Thymus (tissue), 14 donors: Measurements from ENCODE around the gene ST8SIA3. TPM values are rescaled to one million over a fixed set of nuclear protein-coding genes. Genes with fewer than 3 reads are reported as not detected.

Experiments
- DNase-seq, 9 donors: peaks; one replicate each; pipeline ENCODE4 v3.0.0-alpha.2; 2013; ENCODE audit warnings: low spot score in 9 of 9, low read depth in 6 of 9, missing footprints in 1 of 9
- H3K27ac ChIP-seq, 2 donors: one replicate each; pipeline ENCODE4 v1.5.1; 2013; ENCODE audit warnings: control low read depth in 1 of 2, low read depth in 1 of 2, low read length in 1 of 2, mild to moderate bottlenecking in 1 of 2, moderate library complexity in 1 of 2
- H3K27me3 ChIP-seq, 2 donors: one replicate each; pipeline ENCODE4 v1.5.1; 2013; ENCODE audit warnings: low read length in 1 of 2; ENCODE audit not compliant: control insufficient read depth in 2 of 2, insufficient read depth in 1 of 2
- H3K36me3 ChIP-seq, 2 donors: one replicate each; pipeline ENCODE4 v1.5.1; 2013; ENCODE audit warnings: low read length in 1 of 2, mild to moderate bottlenecking in 1 of 2, moderate library complexity in 1 of 2; ENCODE audit not compliant: control insufficient read depth in 2 of 2, insufficient read depth in 2 of 2
- H3K4me1 ChIP-seq, 2 donors: one replicate each; pipeline ENCODE4 v1.5.1; 2013; ENCODE audit warnings: low read length in 2 of 2; ENCODE audit not compliant: control insufficient read depth in 2 of 2, insufficient read depth in 2 of 2
- H3K4me3 ChIP-seq, 2 donors: one replicate each; pipeline ENCODE4 v1.5.1; 2013; ENCODE audit warnings: low read length in 2 of 2, control low read depth in 1 of 2, mild to moderate bottlenecking in 1 of 2
- H3K9me3 ChIP-seq, 2 donors: one replicate each; pipeline ENCODE4 v1.5.1; 2013; ENCODE audit warnings: low read length in 1 of 2, mild to moderate bottlenecking in 1 of 2; ENCODE audit not compliant: control insufficient read depth in 2 of 2, insufficient read depth in 1 of 2
- WGBS: extraction: QIAGEN DNeasy Blood & Tissue Kit; methylation state at CpG from one replicate; pipeline ENCODE4 v1.1.7; 2013; 5-methylcytosine and 5-hydroxymethylcytosine counted together
- long read RNA-seq, 10 donors: transcript quantifications; one replicate each; lab custom pipeline, GENCODE V29; 2026
- polyA plus RNA-seq: library from polyadenylated mRNA; stranded (reverse); fragments of 200-250 nt; gene quantifications from one replicate; pipeline ENCODE4 v1.2.3, GENCODE V29; 2013
- total RNA-seq: library from RNA; stranded (reverse); fragments of 120-200 nt; gene quantifications from one replicate; pipeline ENCODE4 v1.2.4, GENCODE V29; 2013
- donor health status: healthy.

The ST8SIA3 gene
- total RNA-seq (0.09 TPM), polyA plus RNA-seq (0.05 TPM)
- long read RNA-seq, donor 1 = 0 reads
- long read RNA-seq, donor 2 = 0 reads
- long read RNA-seq, donor 3 = 0 reads
- long read RNA-seq, donor 4 = 0 reads
- long read RNA-seq, donor 5 = 0 reads
- long read RNA-seq, donor 6 = 0 reads
- long read RNA-seq, donor 7 = 0 reads
- long read RNA-seq, donor 8 = 0 reads
- long read RNA-seq, donor 9 = 0 reads
- long read RNA-seq, donor 10 = 0 reads

GRCh38 chr18:57352271-57352701, at the start of gene ST8SIA3:
ST8SIA3 (plus strand) TSS chr18:57352557; CDS start chr18:57352847, 290 bp downstream.
- Histone ChIP-seq H3K4me3 (no peak within 1 kb of the TSS), H3K36me3 (no peaks in the 10 kb centered on the region), H3K9me3 (peaks cover 0 to 8% of the 10 kb centered on the region in 2 donors), H3K27me3 (peaks cover 35 to 50% of the 10 kb centered on the region in 2 donors), H3K27ac (no peak within 1 kb of the TSS), H3K4me1 (no peaks in the 10 kb centered on the region)
- no peak for DNase-seq
- WGBS = 5% methylated on average over 38 of the region's 38 CpGs

- no peaks in the 10 kb centered on the region for H3K4me1 ChIP-seq
- no peak overlapping the region for H3K27ac ChIP-seq
- H3K27me3 ChIP-seq = no peaks in the 10 kb centered on the region
- H3K36me3 ChIP-seq = no peaks in the 10 kb centered on the region
- no peak for DNase-seq
- H3K4me3 ChIP-seq = no peak overlapping the region
- WGBS = 88% methylated on average over 4 of the region's 4 CpGs
- no peaks in the 10 kb centered on the region for H3K9me3 ChIP-seq
Measured at GRCh38 chr18:57311472-57311871, 40.9 kb upstream of the ST8SIA3 start.

GRCh38 chr18:57312346-57313144, 39.8 kb upstream of the ST8SIA3 start:
- Histone ChIP-seq H3K36me3 (no peaks in the 10 kb centered on the region), H3K4me3 (no peak overlapping the region), H3K27ac (no peak overlapping the region), H3K9me3 (no peaks in the 10 kb centered on the region), H3K27me3 (no peaks in the 10 kb centered on the region), H3K4me1 (no peaks in the 10 kb centered on the region)
- no peak for DNase-seq
- 90% methylated on average over 3 of the region's 3 CpGs for WGBS

GRCh38 chr18:57320603-57321002, 31.8 kb upstream of the ST8SIA3 start:
- 86% methylated on average over 2 of the region's 2 CpGs for WGBS
- Histone ChIP-seq H3K4me1 (no peaks in the 10 kb centered on the region), H3K27ac (no peak overlapping the region), H3K9me3 (no peaks in the 10 kb centered on the region), H3K36me3 (no peaks in the 10 kb centered on the region), H3K27me3 (no peaks in the 10 kb centered on the region), H3K4me3 (no peak overlapping the region)
- DNase-seq = no peak

- Histone ChIP-seq H3K9me3 (no peaks in the 10 kb centered on the region), H3K36me3 (no peaks in the 10 kb centered on the region), H3K4me3 (no peak overlapping the region), H3K27ac (no peak overlapping the region), H3K27me3 (no peaks in the 10 kb centered on the region), H3K4me1 (no peaks in the 10 kb centered on the region)
- no peak for DNase-seq
- 42% methylated on average over 1 of the region's 1 CpG for WGBS
Measured at GRCh38 chr18:57325491-57326166, 26.7 kb upstream of the ST8SIA3 start.

GRCh38 chr18:57326718-57327323, 25.5 kb upstream of the ST8SIA3 start:
- 85% methylated on average over 8 of the region's 8 CpGs for WGBS
- Histone ChIP-seq H3K4me1 (no peaks in the 10 kb centered on the region), H3K27me3 (no peaks in the 10 kb centered on the region), H3K9me3 (no peaks in the 10 kb centered on the region), H3K4me3 (no peak overlapping the region), H3K36me3 (no peaks in the 10 kb centered on the region), H3K27ac (no peak overlapping the region)
- DNase-seq = no peak

- no peak overlapping the region for H3K4me3 ChIP-seq
- H3K9me3 ChIP-seq = no peaks in the 10 kb centered on the region
- WGBS = 86% methylated on average over 3 of the region's 3 CpGs
- no peaks in the 10 kb centered on the region for H3K4me1 ChIP-seq
- no peaks in the 10 kb centered on the region for H3K36me3 ChIP-seq
- H3K27me3 ChIP-seq = no peaks in the 10 kb centered on the region
- H3K27ac ChIP-seq = no peak overlapping the region
- no peak for DNase-seq
Measured at GRCh38 chr18:57328665-57329064, 23.7 kb upstream of the ST8SIA3 start.

- H3K27me3 ChIP-seq = no peaks in the 10 kb centered on the region
- 90% methylated on average over 5 of the region's 5 CpGs for WGBS
- H3K36me3 ChIP-seq = no peaks in the 10 kb centered on the region
Measured at GRCh38 chr18:57329856-57330255, 22.5 kb upstream of the ST8SIA3 start.

GRCh38 chr18:57331718-57332117, 20.6 kb upstream of the ST8SIA3 start:
- Histone ChIP-seq H3K9me3 (no peaks in the 10 kb centered on the region), H3K4me1 (no peaks in the 10 kb centered on the region), H3K27me3 (no peaks in the 10 kb centered on the region), H3K36me3 (no peaks in the 10 kb centered on the region), H3K4me3 (no peak overlapping the region), H3K27ac (no peak overlapping the region)
- 93% methylated on average over 2 of the region's 2 CpGs for WGBS
- no peak for DNase-seq

More at GRCh38 chr18:57329856-57330255, 22.5 kb upstream of the ST8SIA3 start:
- no peaks in the 10 kb centered on the region for H3K4me1 ChIP-seq
- no peak for DNase-seq
- no peaks in the 10 kb centered on the region for H3K9me3 ChIP-seq
- no peak overlapping the region for H3K4me3 ChIP-seq
- H3K27ac ChIP-seq = no peak overlapping the region
